Activated CD4-positive, CD25-positive, alpha-beta regulatory T cell treated with anti-CD3 and anti-CD28 coated beads, Interleukin-2, amount 50 U/mL, for 72 hours (primary cell): ENCODE data around the gene TGM6.

Experiments used
- DNase-seq: peaks from one replicate; pipeline ENCODE4 v3.0.0; 2021

Gene TGM6

GRCh38 chr20:2459981-2460751 lies 79.5 kb downstream of the TGM6 start:
- DNase-seq: no peak

DNA sequence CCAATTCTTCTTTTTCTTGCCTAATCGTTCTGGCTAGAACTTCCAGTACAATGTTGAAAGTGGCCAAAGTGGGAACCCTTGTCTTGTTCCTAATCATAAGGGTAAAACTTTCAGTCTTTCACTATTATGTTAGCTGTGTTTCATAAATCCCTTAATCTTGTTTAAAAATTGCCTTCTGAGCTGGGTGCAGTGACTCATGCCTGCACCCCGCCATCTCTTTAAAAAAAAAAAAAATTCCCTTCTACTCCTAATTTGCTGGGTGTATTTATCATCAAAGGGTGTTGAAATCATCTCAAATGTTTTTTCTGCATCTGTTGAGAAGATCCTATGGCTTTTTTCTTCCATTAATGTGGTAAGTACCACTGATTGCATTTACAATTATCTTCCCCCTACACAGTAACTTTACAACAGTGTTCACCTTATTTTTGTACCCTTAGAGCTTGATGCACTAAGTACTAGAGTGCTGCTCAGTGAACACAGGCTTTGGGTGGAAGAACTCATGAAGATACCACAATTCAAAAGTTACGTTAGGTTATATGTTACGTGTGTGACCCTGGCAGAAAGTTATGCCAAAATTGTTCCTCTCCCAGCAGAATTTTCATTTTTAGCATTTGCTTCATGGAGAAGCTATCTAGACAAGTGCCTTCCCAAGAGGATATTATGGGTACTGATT lies 80.2 kb downstream of the TGM6 start:
- DNase-seq: no peak

DNA sequence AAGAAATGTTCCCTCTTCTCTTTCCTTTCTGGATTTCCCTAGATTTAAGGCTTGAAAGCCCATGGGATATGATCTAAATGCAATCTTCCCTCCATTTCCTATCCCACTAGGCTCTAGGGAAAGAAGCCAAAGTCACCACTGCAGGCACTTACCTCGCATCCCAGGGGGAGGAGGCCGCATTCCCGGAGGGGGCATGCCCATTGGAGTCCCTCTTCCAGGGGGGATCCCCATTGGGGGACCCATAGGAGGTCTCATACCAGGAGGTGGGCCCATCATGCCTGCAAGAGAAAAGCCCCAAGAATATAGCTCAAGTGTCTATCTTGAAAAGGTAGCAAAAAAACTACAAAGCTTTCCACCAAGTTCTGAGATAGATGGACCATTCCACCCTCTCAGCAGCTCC lies 81.8 kb downstream of the TGM6 start:
- no peak for DNase-seq

DNA sequence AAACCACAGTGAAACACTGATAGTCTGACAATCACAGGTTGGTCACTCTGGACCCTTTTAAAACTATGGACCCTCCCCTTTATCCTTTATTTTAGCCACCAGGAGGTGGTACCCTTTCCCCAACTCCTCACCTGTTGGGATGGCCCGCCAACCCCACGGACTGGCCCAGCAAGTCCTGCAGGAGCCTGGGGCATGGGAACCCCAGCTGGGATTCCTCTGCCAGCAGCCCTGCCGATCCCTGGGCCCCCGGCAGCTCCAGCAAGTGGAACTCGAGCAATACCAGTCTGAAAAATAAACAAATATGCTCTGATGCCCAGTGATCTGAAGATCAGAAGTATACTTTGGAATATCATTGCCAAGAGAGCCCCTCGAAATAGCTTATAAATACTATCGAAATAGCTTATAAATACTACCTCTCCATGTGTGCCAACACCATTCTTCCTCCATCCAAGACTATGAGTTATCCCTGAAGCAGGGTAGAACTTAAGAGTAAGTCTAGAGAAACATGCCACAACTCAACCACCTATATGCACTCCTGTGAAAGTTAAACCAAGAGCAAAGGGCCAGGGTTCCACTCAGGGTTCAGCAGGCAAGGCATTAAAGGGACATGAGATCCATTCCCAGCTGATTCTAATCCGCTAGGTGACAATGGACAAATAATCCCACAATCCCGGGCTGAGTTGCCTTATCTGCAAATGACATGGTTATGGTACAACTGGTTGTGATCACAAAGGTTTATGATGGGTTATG lies 83.1 kb downstream of the TGM6 start:
- DNase-seq: no peak

DNA sequence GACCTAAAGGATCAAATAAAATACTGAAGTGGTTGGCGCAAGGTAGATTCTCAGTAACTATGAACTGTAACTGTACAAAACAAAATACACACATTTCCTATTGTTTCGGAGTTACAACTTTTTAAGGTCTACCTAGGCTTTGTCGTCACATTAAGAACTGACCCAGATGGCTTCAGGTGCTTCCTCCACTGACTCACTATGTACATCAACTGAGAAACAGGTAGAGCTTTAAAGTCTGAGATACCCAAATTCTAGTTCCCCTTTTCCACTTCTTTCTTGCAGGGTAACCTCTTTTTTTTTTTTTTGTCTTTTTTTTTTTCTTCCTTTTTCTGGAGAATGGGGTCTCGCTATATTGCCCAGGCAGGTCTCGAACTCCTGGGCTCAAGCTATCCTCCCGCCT lies 84.4 kb downstream of the TGM6 start:
- DNase-seq: no peak

GRCh38 chr20:2467412-2467811 lies 86.7 kb downstream of the TGM6 start:
- no peak for DNase-seq

DNA sequence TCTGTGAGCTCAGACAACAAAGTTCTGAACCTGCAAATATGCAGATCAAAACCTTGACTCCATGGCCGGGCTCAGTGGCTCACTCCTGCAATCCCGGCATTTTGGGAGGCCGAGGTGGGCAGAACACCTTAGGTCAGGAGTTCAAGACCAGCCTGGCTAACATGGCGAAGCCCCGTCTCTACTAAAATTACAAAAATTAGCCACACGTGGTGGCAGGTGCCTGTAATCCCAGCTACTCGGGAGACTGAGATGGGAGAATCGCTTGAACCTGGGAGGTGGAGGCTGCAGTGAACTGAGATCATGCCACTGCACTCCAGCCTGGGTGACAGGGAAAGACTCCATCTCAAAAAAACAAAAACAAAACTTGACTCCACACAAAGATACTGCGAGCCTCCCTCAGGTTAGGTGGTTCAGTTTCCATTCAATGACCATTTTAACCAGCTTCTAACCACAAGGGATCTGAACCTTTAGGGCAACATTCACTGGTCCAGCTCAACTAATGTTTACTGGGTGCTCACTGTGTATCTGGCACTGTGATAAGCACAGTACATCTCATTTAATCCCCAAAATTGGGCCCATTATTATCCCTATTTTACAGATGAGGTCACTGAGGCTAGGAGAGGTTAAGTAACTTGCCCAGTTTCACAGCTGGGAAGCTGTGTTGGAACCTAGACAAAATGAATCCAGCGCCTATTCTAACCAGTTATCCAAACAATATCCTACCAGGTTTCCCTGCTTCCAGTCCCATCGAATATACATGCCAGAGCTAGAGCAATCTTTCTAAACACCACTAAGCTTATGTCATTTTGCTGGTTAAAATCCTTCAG lies 88.1 kb downstream of the TGM6 start:
- no peak for DNase-seq

GRCh38 chr20:2469991-2470422 lies 89.3 kb downstream of the TGM6 start:
- DNase-seq: peak; percentile 59

- DNase-seq: peak; percentile 95
These were observed 89.9 kb downstream of the TGM6 start, which contains the start of gene SNRPB for GRCh38 chr20:2470423-2471193. Gene SNRPB (minus strand): TSS chr20:2470789. CDS start chr20:2470690, 99 bp downstream.

- DNase-seq: no peak
These were observed 92.8 kb downstream of the TGM6 start for GRCh38 chr20:2473516-2473915.

DNA sequence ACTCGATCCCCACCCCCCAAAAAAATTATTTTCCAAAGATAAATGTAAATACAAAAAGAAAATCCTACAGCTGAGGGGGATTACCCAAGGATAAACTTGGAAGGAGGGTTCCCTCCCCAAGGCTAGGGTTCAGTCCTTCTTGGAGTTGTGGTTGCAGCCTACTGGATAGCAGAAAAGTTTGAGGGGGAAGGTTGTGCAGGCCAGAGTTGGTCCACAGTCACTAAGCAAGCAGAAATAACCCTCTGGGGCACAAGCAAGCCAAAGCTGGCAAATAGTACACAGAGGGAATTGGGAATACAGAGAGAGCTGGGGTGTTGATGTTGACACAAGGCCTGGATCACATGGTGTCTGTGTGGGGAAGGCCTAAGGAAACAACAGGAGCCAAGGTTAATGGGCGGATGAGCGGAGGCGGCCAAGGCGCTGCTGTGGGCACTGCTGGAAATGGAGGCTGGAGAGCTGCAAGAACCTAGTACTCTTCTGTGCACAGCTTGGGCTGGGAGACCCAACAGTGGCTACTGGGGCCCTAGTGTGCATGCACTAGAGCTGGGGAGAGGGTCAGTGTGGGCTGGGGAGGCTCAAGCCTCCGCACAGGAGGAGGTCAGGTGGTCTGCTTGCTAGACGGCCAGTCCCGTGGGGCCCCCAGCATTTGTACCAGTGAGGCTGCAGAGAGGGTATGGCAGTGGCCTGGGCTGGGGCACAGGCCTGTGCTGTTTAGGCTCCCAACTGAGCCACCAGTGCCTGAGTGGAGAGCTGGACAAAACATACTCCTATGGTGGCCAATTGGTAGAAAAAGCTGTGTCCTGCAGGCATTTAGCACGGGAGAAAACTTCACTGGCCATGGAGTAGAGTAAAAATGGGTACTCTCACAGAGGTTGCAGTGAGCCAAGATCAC lies 95.4 kb downstream of the TGM6 start:
- no peak for DNase-seq

DNA sequence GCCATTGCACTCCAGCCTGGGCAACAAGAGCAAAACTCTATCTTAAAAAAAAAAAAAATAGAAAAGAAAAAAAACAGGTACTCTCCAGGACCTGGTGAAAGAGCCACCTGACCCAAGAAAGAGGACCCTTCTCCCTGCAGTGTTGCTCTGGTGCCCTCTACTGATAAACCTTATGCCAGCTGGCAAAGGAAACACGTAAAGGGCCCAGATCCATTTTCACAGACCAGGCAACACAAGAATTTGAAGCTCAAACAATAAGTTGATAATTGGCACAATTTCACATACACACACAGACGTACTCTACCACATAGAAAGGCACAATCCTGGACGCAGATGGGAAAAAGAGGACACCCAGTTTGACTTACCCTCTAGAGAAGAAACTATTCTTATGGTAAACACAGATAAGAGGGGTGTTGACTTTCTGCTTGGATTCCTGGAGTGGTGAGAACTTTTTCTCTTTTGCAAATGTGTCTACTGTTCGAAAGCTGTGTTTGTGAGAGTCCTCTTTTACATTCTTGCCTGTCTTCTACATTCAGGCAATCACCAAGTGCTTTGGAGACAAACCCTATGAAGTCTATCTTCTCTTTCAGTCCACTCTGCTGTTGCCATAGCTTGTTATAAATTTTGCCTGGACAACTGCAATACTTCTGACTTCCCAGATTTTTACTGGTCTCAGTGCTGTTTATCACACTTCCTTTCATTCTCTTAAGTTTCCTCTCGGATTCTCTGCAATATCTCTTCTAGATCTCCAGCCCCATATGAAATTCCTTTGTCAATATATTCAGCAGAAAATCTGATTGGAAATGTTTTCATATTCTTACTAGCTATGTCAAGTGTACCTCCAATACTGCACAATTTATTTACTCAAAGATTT lies 96.3 kb downstream of the TGM6 start:
- no peak for DNase-seq

DNA sequence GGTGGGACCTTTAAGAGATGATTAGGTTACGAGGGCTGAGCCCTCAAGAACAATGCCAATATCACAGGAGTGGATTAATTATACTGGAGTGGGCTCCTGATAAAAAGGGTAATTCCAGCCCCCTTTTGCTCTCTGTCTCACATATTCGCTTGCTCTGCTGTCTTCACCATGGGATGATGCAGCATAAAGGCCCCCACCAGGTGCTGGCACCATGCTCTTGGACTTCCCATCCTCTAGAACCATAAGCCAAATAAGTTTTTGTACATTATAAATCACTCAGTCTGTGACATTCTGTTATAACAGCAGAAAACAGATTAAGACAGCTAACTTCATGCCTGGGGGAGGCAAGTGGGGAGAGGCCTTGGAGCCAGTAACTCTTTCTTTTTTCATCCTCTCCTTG lies 99.7 kb downstream of the TGM6 start:
- no peak for DNase-seq
